Cardiac fibroblast (primary cell): ENCODE measurements around the gene IMPA2.

Experiments used
- DNase-seq, 2 donors: peaks; one replicate each; pipeline versions ENCODE4 v3.0.0 to v3.0.0-alpha.2; 2010; ENCODE audit warnings: low read depth in 2 of 2
- H3K4me3 ChIP-seq, 2 donors: replicated peaks in 1 of 2; 1 replicate in 1 of 2; 2 replicates in 1 of 2; pipeline ENCODE4 v1.5.1; 2011; ENCODE audit warnings: low read depth in 2 of 2, low read length in 2 of 2, mild to moderate bottlenecking in 2 of 2, moderate library complexity in 1 of 2
- CTCF ChIP-seq: IDR thresholded peaks from one replicate; pipeline ENCODE4 v1.5.1; 2011; ENCODE audit warnings: low read depth, mild to moderate bottlenecking, low read length, inconsistent platforms

IMPA2 gene

GRCh38 chr18:12017081-12017480 is 35.8 kb downstream of the IMPA2 start:
- no peak for TF ChIP-seq CTCF
- DNase-seq = no peak
- no peak overlapping the region for H3K4me3 ChIP-seq

GRCh38 chr18:12018861-12019260 is 37.6 kb downstream of the IMPA2 start:
- no peak for TF ChIP-seq CTCF

GRCh38 chr18:12021077-12021476 is 39.8 kb downstream of the IMPA2 start:
- DNase-seq = no peak
- H3K4me3 ChIP-seq = no peak overlapping the region
- no peak for TF ChIP-seq CTCF

More at GRCh38 chr18:12018861-12019260, 37.6 kb downstream of the IMPA2 start:
- DNase-seq = no peak
- no peak overlapping the region for H3K4me3 ChIP-seq

GRCh38 chr18:12021596-12021995 is 40.3 kb downstream of the IMPA2 start:
- H3K4me3 ChIP-seq = no peak overlapping the region
- no peak for TF ChIP-seq CTCF
- no peak for DNase-seq

- no peak overlapping the region for H3K4me3 ChIP-seq
- DNase-seq = no peak
- TF ChIP-seq CTCF = no peak
Measured at GRCh38 chr18:12023375-12023774, 42.1 kb downstream of the IMPA2 start.

GRCh38 chr18:12026562-12026961 is 45.3 kb downstream of the IMPA2 start:
- no peak for TF ChIP-seq CTCF
- H3K4me3 ChIP-seq = no peak overlapping the region
- no peak for DNase-seq

GRCh38 chr18:12027046-12027445 is 45.7 kb downstream of the IMPA2 start:
- H3K4me3 ChIP-seq = no peak overlapping the region
- TF ChIP-seq CTCF = no peak
- DNase-seq = no peak
